HepG2 (cell line): ENCODE results near the gene STK11. TPM values are rescaled to one million over a fixed set of nuclear protein-coding genes. Genes with fewer than 3 reads are reported as not detected.

Experiments
- ETV5 ChIP-seq: IDR thresholded peaks from 2 replicates; pipeline ENCODE4 v1.6.1; 2018; ENCODE audit warnings: missing biosample characterization, missing genetic modification reagents, inconsistent platforms, borderline replicate concordance
- FOXA1 ChIP-seq, 2 experiments: fragments of 450-650 bp in 1 of 2; sonication (generic) in 1 of 2; formaldehyde crosslinking in 1 of 2; IDR thresholded peaks; 2 replicates each; pipeline versions ENCODE4 v1.4.0 to v1.6.1; 2016 to 2020; ENCODE audit warnings: missing genetic modification reagents in 1 of 2
- HMGXB4 ChIP-seq, 2 experiments: sonication (generic) in 1 of 2; formaldehyde crosslinking in 1 of 2; IDR thresholded peaks; 2 replicates each; pipeline versions ENCODE4 v1.4.0 to v1.6.1; 2018 to 2020; ENCODE audit warnings: missing genetic modification reagents in 2 of 2, borderline replicate concordance in 1 of 2, low read depth in 1 of 2, mild to moderate bottlenecking in 1 of 2, missing biosample characterization in 1 of 2
- KAT8 ChIP-seq: IDR thresholded peaks from 2 replicates; pipeline ENCODE4 v1.6.1; 2016; ENCODE audit warnings: missing genetic modification reagents, missing compliant biosample characterization
- NFIC ChIP-seq: IDR thresholded peaks from 2 replicates; pipeline ENCODE4 v1.6.1; 2012; ENCODE audit warnings: mild to moderate bottlenecking, low read length, inconsistent platforms
- RORA ChIP-seq: sonication (generic); formaldehyde crosslinking; IDR thresholded peaks from 2 replicates; pipeline ENCODE4 v1.5.0; 2020; ENCODE audit warnings: mild to moderate bottlenecking, missing genetic modification reagents, moderate library complexity
- RXRB ChIP-seq: IDR thresholded peaks from 2 replicates; pipeline ENCODE4 v1.6.1; 2016; ENCODE audit warnings: borderline replicate concordance, missing genetic modification reagents, missing compliant biosample characterization
- SNAPC4 ChIP-seq: sonication (generic); formaldehyde crosslinking; IDR thresholded peaks from 2 replicates; pipeline ENCODE4 v1.4.0; 2020; ENCODE audit warnings: mild to moderate bottlenecking, missing genetic modification reagents
- STAT5B ChIP-seq: sonication (generic); formaldehyde crosslinking; IDR thresholded peaks from 2 replicates; pipeline ENCODE4 v1.4.0; 2020; ENCODE audit warnings: missing genetic modification reagents
- ZNF3 ChIP-seq: IDR thresholded peaks from 2 replicates; pipeline ENCODE4 v1.7.0; 2017; ENCODE audit warnings: inconsistent platforms
- ZNF569 ChIP-seq: sonication (generic); formaldehyde crosslinking; IDR thresholded peaks from 2 replicates; pipeline ENCODE4 v1.5.0; 2020; ENCODE audit warnings: mild to moderate bottlenecking, missing genetic modification reagents, moderate library complexity, borderline replicate concordance
- ZNF670 ChIP-seq: sonication (generic); formaldehyde crosslinking; IDR thresholded peaks from 2 replicates; pipeline ENCODE4 v1.8.0; 2022; ENCODE audit warnings: mild to moderate bottlenecking, missing genetic modification reagents, borderline replicate concordance
- polyA plus RNA-seq, 8 experiments: library from polyadenylated mRNA; depleted of rRNA in 3 of 8; stranded (reverse) in 7 of 8; unstranded in 1 of 8; fragments of >200 nt; fragmentation: Illumina TruSeq in 4 of 8; extraction: Trizol in 4 of 8; gene quantifications; 2 replicates each; pipeline versions ENCODE4 v1.2.1 to v1.2.3, GENCODE V29; 2011 to 2016; ENCODE audit warnings: low read depth in 4 of 8, missing spikeins in 1 of 8, mixed read lengths in 1 of 8; ENCODE audit not compliant: insufficient read depth in 1 of 8
- total RNA-seq, 5 experiments: library from RNA; depleted of rRNA; stranded (reverse); fragments of >200 nt; fragmentation: Illumina TruSeq; extraction: Trizol; gene quantifications; 2 replicates each; pipeline ENCODE4 v1.2.3, GENCODE V29; 2016; ENCODE audit warnings: low read depth in 1 of 5
- TF ChIP-seq, protein P1 (sequence below): IDR thresholded peaks from 2 replicates; pipeline ENCODE4 v1.4.0; 2020; ENCODE audit warnings: mild to moderate bottlenecking, missing genetic modification reagents
- TF ChIP-seq, protein P2 (sequence below): IDR thresholded peaks from 2 replicates; pipeline ENCODE4 v1.6.1; 2016; ENCODE audit warnings: missing compliant biosample characterization, missing genetic modification reagents, borderline replicate concordance

Gene STK11
- total and polyA plus RNA-seq, 2 of the 13 experiments (the other 11 are each of a cell fraction or from before 2014, with no cell fraction given), result 27.5 to 43.6 TPM

DNA sequence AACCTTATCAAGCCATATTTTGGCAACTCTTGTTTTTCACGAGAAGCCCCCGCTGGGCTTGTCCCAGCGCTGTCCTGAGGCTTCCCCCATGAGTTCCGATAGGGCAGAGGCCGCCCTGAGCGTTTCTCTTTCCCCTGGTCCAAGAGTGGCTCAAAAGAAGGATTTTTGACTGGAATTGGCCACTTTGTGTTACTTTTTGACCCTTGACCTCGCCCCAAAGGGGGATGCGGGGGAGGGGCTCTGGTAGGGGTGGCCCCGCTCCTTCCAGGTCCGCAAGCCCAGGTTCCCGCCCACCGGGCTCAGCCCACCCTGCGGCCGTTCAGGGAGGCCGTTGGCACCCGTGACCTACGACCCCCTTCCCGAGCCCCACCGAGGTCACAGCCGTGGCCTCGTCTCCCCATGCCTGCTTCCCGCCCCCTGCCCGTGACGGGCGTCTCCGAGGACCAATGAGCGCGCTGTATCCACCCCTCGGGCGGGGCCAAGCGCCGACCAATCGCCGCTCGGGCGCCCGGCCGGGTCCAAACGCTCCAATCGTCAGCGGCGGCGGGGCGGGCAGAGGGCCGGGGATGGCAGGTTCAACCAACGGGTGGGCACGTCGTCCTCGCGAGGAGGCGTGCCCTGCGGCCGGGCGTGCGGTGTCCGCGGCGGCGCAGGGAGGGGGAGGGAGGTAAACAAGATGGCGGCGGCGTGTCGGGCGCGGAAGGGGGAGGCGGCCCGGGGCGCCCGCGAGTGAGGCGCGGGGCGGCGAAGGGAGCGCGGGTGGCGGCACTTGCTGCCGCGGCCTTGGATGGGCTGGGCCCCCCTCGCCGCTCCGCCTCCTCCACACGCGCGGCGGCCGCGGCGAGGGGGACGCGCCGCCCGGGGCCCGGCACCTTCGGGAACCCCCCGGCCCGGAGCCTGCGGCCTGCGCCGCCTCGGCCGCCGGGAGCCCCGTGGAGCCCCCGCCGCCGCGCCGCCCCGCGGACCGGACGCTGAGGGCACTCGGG lies at the start of gene STK11 (continued):
- TF ChIP-seq SNAPC4 (CRISPR knock-in tag) (no peak), ZNF569 (CRISPR knock-in tag) (no peak), FOXA1 (IDR thresholded peaks at IDR 0.05) (no peak), FOXA1 (CRISPR knock-in tag; IDR thresholded peaks at IDR 0.05) (peak; percentile 88), STAT5B (CRISPR knock-in tag) (no peak), RXRB (peak; percentile 94), KAT8 (peak; percentile 65), RORA (CRISPR knock-in tag) (no peak), NFIC (no peak), HMGXB4 (CRISPR knock-in tag; IDR thresholded peaks at IDR 0.05; ENCODE audit: borderline replicate concordance in 1 of 2, low read depth in 1 of 2) (peak; percentile 36 to 51; a peak in 2 of 4 replicates), ZNF670 (CRISPR knock-in tag) (no peak), ETV5 (CRISPR knock-in tag) (no peak), ZNF3 (no peak)
- TF ChIP-seq, protein P1, sequence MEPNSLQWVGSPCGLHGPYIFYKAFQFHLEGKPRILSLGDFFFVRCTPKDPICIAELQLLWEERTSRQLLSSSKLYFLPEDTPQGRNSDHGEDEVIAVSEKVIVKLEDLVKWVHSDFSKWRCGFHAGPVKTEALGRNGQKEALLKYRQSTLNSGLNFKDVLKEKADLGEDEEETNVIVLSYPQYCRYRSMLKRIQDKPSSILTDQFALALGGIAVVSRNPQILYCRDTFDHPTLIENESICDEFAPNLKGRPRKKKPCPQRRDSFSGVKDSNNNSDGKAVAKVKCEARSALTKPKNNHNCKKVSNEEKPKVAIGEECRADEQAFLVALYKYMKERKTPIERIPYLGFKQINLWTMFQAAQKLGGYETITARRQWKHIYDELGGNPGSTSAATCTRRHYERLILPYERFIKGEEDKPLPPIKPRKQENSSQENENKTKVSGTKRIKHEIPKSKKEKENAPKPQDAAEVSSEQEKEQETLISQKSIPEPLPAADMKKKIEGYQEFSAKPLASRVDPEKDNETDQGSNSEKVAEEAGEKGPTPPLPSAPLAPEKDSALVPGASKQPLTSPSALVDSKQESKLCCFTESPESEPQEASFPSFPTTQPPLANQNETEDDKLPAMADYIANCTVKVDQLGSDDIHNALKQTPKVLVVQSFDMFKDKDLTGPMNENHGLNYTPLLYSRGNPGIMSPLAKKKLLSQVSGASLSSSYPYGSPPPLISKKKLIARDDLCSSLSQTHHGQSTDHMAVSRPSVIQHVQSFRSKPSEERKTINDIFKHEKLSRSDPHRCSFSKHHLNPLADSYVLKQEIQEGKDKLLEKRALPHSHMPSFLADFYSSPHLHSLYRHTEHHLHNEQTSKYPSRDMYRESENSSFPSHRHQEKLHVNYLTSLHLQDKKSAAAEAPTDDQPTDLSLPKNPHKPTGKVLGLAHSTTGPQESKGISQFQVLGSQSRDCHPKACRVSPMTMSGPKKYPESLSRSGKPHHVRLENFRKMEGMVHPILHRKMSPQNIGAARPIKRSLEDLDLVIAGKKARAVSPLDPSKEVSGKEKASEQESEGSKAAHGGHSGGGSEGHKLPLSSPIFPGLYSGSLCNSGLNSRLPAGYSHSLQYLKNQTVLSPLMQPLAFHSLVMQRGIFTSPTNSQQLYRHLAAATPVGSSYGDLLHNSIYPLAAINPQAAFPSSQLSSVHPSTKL (CRISPR knock-in tag), result peak; percentile 34
- TF ChIP-seq, protein P2, sequence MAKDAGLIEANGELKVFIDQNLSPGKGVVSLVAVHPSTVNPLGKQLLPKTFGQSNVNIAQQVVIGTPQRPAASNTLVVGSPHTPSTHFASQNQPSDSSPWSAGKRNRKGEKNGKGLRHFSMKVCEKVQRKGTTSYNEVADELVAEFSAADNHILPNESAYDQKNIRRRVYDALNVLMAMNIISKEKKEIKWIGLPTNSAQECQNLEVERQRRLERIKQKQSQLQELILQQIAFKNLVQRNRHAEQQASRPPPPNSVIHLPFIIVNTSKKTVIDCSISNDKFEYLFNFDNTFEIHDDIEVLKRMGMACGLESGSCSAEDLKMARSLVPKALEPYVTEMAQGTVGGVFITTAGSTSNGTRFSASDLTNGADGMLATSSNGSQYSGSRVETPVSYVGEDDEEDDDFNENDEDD, result peak; percentile 70; the same call in 1 of the 2 replicates
